ENCODE data around the gene ITPR1.

DNA sequence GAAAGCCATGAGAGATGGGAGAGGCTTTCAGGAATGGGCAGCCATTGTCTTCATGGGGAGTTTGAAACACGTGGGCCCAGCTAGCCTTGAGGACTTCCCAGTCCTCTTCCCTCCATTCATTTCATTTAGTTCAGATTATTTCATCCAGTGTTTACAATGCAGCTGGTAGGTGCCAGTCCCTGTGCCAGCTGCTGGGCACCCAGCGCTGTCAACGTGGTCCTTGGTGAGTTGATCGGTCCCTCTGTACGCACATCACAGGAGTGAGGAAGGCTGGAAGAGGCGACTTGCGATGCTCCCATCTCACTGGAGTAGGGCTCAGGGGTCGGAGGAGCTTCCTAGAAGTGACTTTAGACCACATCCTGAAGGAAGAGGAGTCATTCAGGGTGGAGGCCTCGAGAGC is 279.7 kb downstream of the ITPR1 start:
- TF ChIP-seq, protein P1, sequence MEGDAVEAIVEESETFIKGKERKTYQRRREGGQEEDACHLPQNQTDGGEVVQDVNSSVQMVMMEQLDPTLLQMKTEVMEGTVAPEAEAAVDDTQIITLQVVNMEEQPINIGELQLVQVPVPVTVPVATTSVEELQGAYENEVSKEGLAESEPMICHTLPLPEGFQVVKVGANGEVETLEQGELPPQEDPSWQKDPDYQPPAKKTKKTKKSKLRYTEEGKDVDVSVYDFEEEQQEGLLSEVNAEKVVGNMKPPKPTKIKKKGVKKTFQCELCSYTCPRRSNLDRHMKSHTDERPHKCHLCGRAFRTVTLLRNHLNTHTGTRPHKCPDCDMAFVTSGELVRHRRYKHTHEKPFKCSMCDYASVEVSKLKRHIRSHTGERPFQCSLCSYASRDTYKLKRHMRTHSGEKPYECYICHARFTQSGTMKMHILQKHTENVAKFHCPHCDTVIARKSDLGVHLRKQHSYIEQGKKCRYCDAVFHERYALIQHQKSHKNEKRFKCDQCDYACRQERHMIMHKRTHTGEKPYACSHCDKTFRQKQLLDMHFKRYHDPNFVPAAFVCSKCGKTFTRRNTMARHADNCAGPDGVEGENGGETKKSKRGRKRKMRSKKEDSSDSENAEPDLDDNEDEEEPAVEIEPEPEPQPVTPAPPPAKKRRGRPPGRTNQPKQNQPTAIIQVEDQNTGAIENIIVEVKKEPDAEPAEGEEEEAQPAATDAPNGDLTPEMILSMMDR (IDR thresholded peaks at IDR 0.05; ENCODE audit: insufficient read depth, low read length): no peak
- no peak for TF ChIP-seq POLR2AphosphoS5 (IDR thresholded peaks at IDR 0.05; ENCODE audit: low read depth)
- no peak for TF ChIP-seq GABPA (IDR thresholded peaks at IDR 0.05; ENCODE audit: low read depth)

Measured in HL-60 (cell line).